NCI-H82 treated with DMSO at 0.1 percent for 48 hours (cell line): ENCODE data around the gene EPM2A.

Experiments
- DNase-seq: peaks from one replicate; lab custom pipeline; 2025; ENCODE audit not compliant: unreplicated experiment; lab: John Stamatoyannopoulos, UW

Gene EPM2A

DNA sequence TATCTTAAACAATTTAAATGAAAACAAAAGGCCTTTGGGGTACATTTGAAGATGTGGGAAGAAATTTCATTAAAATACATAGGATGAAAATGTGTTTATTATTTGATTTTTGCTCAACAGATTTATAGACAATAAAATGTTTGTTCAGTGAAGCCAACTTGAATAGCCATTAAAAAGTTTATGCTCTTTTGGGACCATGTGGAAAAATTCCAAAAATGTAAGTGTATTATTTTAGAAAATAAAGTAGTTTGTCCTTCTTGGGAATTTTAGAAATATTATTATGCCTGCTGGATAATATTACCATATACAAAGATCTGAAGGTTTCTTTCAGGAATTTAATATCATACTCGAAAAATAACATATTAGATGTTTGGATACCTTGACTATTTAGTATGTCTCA is 131.3 kb downstream of the EPM2A start:
- no peak for DNase-seq

DNA sequence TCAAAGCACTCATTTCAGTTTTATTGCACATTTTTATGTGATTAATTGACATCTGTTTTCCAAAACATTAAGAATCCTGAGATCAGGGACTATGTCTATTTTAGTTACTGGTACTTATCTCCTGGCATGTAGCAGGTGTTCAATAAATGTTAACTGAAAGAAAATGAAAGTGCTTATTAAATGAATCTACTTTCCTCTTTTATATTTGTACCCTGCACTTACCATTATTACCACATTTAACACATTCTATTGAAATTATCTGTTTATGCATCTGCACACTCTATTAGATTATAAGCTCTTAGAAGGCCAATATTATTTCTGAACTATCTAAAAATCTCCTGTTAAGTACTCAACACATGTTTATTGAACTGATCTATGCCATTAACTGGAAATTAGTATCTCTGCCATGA is 131.9 kb downstream of the EPM2A start:
- DNase-seq: no peak

DNA sequence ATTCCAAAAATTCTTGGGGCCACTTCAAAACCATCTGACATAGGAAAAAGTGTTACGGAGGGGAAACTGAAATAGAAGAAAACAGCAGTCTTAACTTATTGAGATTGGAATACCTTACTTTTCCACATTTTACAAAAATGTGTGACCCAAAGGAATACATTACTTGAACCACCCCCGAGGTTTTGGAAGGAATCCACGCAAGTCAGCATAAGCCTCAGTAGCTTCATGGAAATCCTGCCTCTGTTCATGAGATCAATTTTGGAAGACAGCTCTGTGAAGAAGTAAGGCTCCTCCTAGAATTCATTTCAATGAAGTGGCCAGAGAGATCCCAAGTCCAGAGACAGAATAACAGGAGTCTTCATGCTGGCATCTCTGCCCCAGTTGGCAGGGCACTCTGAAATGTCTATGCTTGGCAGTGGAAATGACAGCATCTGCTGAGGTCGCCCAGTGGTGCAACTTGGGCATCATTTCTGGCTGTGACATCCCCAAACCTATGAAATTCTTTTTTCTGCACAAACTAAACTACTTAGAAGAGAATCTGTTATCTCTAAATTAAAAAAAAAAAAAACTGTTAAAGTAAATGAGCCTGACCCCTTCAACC is 132.5 kb downstream of the EPM2A start:
- DNase-seq: no peak

DNA sequence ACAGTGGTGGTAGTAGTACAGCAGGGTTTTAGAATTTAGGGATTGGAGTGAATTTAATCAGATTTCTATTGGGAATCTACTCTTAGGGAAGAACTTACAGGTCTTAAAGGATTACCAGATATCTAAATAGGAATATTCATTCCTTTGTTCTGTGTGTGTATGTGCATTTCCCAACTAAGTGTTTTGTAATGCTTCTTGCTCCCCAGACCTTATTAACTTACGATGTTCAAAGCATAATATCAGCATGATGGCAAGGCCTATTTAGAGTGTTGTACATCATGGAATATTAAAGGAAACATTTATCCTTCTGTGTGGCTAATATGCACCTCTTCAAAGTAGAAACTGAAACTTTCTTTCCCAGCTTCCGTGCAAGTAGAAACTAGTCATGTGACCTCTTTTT is 133.9 kb downstream of the EPM2A start:
- DNase-seq: no peak

DNA sequence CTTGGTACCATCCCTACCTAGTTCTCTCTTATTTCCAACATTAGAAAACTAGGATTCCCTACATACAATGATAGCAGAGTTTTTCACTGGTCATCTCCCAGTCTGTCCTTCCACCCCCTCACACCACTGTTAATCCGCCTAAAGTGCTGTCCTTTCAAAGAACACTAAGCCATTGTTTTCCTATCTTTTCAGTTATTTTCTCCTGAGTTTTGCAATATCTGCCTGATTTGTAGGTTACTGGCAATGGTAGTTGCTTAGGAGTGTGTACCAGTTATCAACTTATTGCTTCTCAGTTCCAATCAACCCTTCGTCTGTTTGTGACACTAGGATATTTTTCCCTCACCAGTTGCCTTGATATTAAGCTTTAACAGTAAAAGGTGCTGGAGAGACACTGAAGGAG is 135.0 kb downstream of the EPM2A start:
- DNase-seq: no peak

DNA sequence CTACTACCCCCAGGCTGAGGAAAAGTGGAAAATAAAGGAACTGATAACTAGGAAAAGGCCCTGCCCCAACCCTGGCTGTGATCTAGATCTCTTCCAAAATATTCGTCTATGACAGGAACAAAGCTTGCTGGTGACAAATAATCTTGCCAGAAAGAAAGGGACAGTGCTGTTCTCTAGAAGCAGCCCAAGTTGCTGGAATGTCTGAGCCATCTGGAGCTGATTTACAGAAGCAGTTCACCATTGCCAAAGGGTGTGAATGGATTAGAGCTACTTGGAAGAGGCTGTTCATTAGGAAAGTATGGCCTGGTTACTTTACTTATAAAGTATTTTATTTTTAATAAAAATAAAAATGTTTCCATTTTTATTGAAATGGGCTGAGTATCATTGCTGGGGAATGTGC is 146.3 kb downstream of the EPM2A start:
- no peak for DNase-seq

DNA sequence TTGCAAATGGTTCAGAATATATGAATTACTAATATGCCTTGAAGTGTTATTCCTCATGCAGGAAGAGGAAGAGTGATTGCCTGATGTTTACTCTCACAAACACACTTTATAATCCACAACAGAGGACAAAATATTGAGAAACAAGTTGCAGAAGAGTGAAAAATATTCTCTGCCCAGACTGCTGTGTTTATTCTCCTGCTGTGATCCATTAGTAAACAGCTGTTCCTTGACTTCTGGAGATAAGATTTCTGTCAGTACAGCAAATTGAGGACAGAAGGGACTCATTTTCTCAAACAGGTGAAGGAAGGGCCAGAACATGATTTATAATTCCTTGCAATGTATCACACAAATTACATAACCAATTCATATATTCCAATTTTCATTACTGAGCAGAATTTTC is 148.0 kb downstream of the EPM2A start:
- DNase-seq: no peak

DNA sequence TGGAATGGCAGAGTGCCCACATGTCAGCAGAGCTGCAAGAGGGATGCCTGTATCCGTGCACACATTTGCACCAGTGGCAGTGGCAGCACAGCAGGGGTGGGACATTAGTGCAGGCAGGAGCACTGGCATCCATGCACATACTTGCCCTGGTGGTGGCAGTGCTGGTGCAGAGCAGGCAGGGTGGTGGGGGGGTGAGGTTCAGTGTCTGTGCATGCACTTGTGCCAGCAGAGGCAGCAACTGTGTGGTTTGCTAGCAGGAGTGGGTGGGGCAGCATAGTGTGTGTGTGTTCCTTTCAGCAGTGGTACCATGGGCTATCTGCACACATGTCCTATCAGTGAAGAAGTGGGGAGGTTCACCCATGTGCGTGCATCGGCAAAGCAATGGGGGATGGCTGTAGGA is 151.6 kb downstream of the EPM2A start:
- no peak for DNase-seq
